Ovary (tissue), 9 donors: ENCODE results near the gene CD93. TPM values are rescaled to one million over a fixed set of nuclear protein-coding genes. Genes with fewer than 3 reads are reported as not detected.

Source experiments
- DNase-seq, 5 donors: peaks; one replicate each; pipeline ENCODE4 v3.0.0-alpha.2; 2019 to 2020
- H3K27ac ChIP-seq, 2 donors: fragments of 200-600 bp; one replicate each; pipeline versions ENCODE4 v1.5.1 to v1.8.0; 2019 to 2022
- H3K27me3 ChIP-seq: fragments of 200-600 bp; one replicate; pipeline ENCODE4 v1.8.0; 2022
- H3K36me3 ChIP-seq: fragments of 200-600 bp; sonication (generic); one replicate; pipeline ENCODE4 v1.5.1; 2019
- H3K4me1 ChIP-seq: one replicate; pipeline ENCODE4 v1.8.1; 2013; ENCODE audit warnings: mild to moderate bottlenecking, moderate library complexity; ENCODE audit not compliant: insufficient read depth
- H3K4me3 ChIP-seq: fragments of 200-600 bp; sonication (generic); one replicate; pipeline ENCODE4 v1.5.1; 2017
- H3K9me3 ChIP-seq, 2 donors: fragments of 200-600 bp in 1 of 2; sonication (generic) in 1 of 2; one replicate each; pipeline versions ENCODE4 v1.5.1 to v1.8.1; 2013 to 2019; ENCODE audit warnings: mild to moderate bottlenecking in 1 of 2, moderate library complexity in 1 of 2
- CTCF ChIP-seq, 3 donors: fragments of 450-650 bp in 2 of 3; fragments of 200-600 bp in 1 of 3; IDR thresholded peaks; one replicate each; pipeline versions ENCODE4 v1.5.1 to v1.8.0; 2016 to 2022; ENCODE audit warnings: antibody characterized with exemption in 3 of 3, mild to moderate bottlenecking in 1 of 3
- EP300 ChIP-seq: sonication (generic); formaldehyde crosslinking; IDR thresholded peaks from one replicate; pipeline ENCODE4 v1.6.1; 2017; ENCODE audit warnings: antibody characterized with exemption
- POLR2A ChIP-seq: fragments of 450-650 bp; IDR thresholded peaks from one replicate; pipeline ENCODE4 v1.6.1; 2017; ENCODE audit warnings: antibody characterized with exemption, mild to moderate bottlenecking, moderate library complexity
- WGBS, 3 donors: extraction: QIAGEN DNeasy Blood & Tissue Kit in 1 of 3; methylation state at CpG; one replicate each; pipeline versions ENCODE4 v1.1.5 to v1.1.7; 2013 to 2017; 5-methylcytosine and 5-hydroxymethylcytosine counted together
- intact Hi-C, 4 donors: fragments of 100-400 bp; cut with DNase I; formaldehyde crosslinking; loops; one replicate each; pipeline versions ENCODE4 v1.11.0 to v1.15.1; 2022 to 2023
- polyA plus RNA-seq, 2 donors: library from polyadenylated mRNA; stranded (reverse); fragments of 200-250 nt in 1 of 2; fragments of 350-450 nt in 1 of 2; fragmentation: Illumina TruSeq in 1 of 2; extraction: RNeasy Lipid Tissue Mini Kit (QIAGEN cat#74804) in 1 of 2; gene quantifications; one replicate each; pipeline ENCODE4 v1.2.3, GENCODE V29; 2013 to 2014
- total RNA-seq, 7 donors: library from RNA; depleted of rRNA in 2 of 7; stranded (reverse); fragments of >200 nt in 2 of 7; fragmentation: NEBNext Ultra II Directional in 3 of 7; extraction: Animal tissue kit (Norgen Biotek cat#: 25700) in 3 of 7; gene quantifications; one replicate each; pipeline versions ENCODE4 v1.1.0 to v1.2.4, GENCODE V29; 2016 to 2023
- donor health status: DM: no; HTN: no; CAD: no; lungs with moderate emphysema.
- donor health status: DM: no; HTN: no; CAD: no.
- donor health status: Bipolar disorder and iron deficiency.
- donor health status: DM: yes; HTN: yes; CAD: no.
- donor health status: DM: no; HTN: no; CAD: no.
- donor health status: DM: yes; HTN: yes; CAD: no.

Gene CD93
- total and polyA plus RNA-seq, 9 donors, result 7.0 to 42.1 (median 18.3) TPM

GRCh38 chr20:23079016-23079351 is 7.1 kb downstream of the CD93 start:
- H3K4me3 ChIP-seq, result no peak overlapping the region
- TF ChIP-seq POLR2A, result no peak
- H3K36me3 ChIP-seq, result no peaks in the 10 kb centered on the region
- no peaks in the 10 kb centered on the region for H3K9me3 ChIP-seq
- peak in 1 of 5 donors; percentile 1 for DNase-seq
- intact Hi-C loops, result no loop called here
- no peaks in the 10 kb centered on the region for H3K27me3 ChIP-seq
- WGBS, 3 donors, result 74 to 82% (median 75%) methylated on average over 6 of the region's 6 CpGs
- H3K4me1 ChIP-seq, result peaks cover 3% of the 10 kb centered on the region
- no peak overlapping the region for H3K27ac ChIP-seq

DNA sequence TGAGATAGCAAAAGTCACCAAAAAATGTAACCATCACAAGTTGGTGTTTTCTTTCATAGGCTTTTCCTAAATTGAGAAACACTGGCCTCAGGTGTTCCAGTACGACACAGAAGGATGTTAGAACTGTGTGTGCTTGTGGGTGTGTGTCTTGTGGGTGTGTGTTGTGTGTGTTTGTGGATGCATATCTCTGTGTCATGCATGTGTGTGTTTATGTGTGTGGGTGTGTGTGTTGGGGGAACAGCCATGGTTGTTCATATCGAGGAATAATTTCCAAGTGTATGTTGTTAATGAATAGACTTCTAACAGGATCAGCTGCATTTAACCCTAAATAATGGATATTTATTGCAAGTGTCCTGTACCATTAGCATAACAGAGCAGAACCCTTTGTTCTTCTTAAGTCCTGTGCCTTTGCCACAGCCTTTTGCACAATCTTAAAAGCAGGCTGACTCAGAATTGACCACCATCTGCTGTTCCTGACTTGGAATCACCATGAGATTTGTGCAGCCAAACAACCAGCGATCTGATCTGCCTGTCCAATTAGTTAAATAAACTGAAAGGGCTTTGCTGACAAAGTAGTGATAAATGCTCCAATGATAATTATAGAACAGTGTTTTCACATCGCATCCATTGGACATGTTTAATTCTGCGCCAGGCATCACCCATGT is 7.6 kb downstream of the CD93 start:
- TF ChIP-seq EP300 (no peak), CTCF (IDR thresholded peaks at IDR 0.05) (no peak), POLR2A (no peak)
- intact Hi-C loops, result no loop called here
- 68 to 74% (median 72%) methylated on average over 5 of the region's 5 CpGs for WGBS, 3 donors
- H3K9me3 ChIP-seq, result no peaks in the 10 kb centered on the region
- no peak overlapping the region for H3K4me3 ChIP-seq
- DNase-seq, result no peak
- H3K36me3 ChIP-seq, result no peaks in the 10 kb centered on the region
- peaks cover 3% of the 10 kb centered on the region for H3K4me1 ChIP-seq
- H3K27ac ChIP-seq, result no peak overlapping the region
- no peaks in the 10 kb centered on the region for H3K27me3 ChIP-seq

DNA sequence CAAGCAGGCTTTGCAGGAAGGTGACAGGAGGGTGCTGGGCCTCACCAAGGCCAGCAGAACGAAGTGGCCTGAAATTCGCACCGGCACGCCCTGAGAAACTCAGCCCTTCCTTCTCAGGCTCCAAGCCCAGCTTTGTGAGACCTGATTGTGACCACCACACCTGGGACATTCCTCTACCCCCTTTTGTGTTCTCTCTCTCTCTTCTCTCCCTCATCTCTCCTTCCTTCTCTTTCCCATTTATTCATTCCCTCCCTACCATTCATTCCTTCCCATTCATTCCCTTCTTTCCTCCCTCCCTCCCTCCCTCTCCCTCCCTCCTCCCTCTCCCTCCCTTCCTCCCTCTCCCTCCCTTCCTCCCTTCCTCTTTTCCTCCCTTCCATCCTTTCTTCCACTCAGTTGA is 8.8 kb downstream of the CD93 start:
- no peak overlapping the region for H3K4me3 ChIP-seq
- H3K27ac ChIP-seq, result no peak overlapping the region
- no peak for DNase-seq
- TF ChIP-seq EP300 (no peak), CTCF (IDR thresholded peaks at IDR 0.05) (no peak), POLR2A (no peak)
- intact Hi-C loops, result no loop called here
- no peaks in the 10 kb centered on the region for H3K27me3 ChIP-seq
- WGBS, 3 donors, result 90 to 98% (median 98%) methylated on average over 4 of the region's 4 CpGs
- H3K9me3 ChIP-seq, result no peaks in the 10 kb centered on the region
- H3K4me1 ChIP-seq, result peaks cover 3% of the 10 kb centered on the region
- no peaks in the 10 kb centered on the region for H3K36me3 ChIP-seq

- intact Hi-C loops, result no loop called here
- H3K4me3 ChIP-seq, result no peak overlapping the region
- no peak for DNase-seq
- 93 to 94% (median 93%) methylated on average over 3 of the region's 3 CpGs for WGBS, 3 donors
- H3K4me1 ChIP-seq, result no peaks in the 10 kb centered on the region
- H3K36me3 ChIP-seq, result no peaks in the 10 kb centered on the region
- no peaks in the 10 kb centered on the region for H3K27me3 ChIP-seq
- no peak for TF ChIP-seq CTCF (IDR thresholded peaks at IDR 0.05)
- TF ChIP-seq POLR2A, result no peak
- no peak for TF ChIP-seq EP300
- H3K9me3 ChIP-seq, result no peaks in the 10 kb centered on the region
- no peak overlapping the region for H3K27ac ChIP-seq
Measured at GRCh38 chr20:23074052-23074451, 12.1 kb downstream of the CD93 start.

GRCh38 chr20:23072892-23073586 is 13.1 kb downstream of the CD93 start:
- H3K9me3 ChIP-seq, result no peaks in the 10 kb centered on the region
- no peaks in the 10 kb centered on the region for H3K27me3 ChIP-seq
- WGBS, 3 donors, result 75 to 79% (median 78%) methylated on average over 11 of the region's 11 CpGs
- TF ChIP-seq POLR2A, result no peak
- TF ChIP-seq EP300, result no peak
- H3K4me3 ChIP-seq, result no peak overlapping the region
- no peaks in the 10 kb centered on the region for H3K36me3 ChIP-seq
- intact Hi-C loops, result no loop called here
- H3K4me1 ChIP-seq, result no peaks in the 10 kb centered on the region
- no peak overlapping the region for H3K27ac ChIP-seq
- no peak for DNase-seq
